Measurements from ENCODE around the gene UBTD2. TPM values are rescaled to one million over a fixed set of nuclear protein-coding genes. Genes with fewer than 3 reads are reported as not detected.

The UBTD2 gene
- total RNA-seq, 4 donors from 2014 or later: 9.1 to 14.7 (median 12.3) TPM

DNA sequence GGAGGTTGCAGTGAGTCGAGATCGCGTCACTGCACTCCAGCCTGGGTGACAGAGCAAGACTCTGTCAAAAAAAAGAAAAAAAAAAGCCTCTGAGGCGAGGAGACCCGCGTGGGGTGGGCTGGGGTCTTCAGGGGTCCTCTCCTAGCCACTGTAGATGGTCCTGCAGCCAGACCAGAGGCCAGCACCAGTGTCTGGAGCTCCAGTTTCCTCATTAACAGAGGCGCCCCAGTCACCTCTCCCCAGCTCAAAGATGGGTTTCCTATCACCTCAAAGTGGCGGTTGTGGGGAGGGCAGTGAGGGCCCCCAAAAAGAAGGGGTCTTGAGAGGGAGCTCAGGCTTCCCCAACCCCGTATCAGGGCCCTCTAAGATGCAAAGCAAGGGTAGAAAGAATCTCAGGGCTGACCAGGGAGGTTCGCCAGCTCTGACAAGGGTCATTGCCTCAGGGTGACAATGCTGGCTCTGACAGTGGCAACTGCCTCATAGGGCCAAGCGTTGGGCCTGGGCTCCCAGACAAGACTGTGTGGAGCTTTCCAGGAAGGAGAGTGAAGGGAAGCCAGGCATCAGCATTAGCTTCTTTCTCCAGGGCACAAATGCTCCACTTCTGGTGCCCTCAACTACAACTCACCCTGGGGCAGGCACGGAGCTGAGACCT is 110.5 kb downstream of the UBTD2 start:
- Histone ChIP-seq H3K4me3 (no peak overlapping the region), H3K36me3 (no peaks in the 10 kb centered on the region), H3K27ac (peak overlapping the region in 1 of 4 donors; percentile 25), H3K4me1 (peaks cover 12 to 71% (median 16%) of the 10 kb centered on the region in 3 donors), H3K9me3 (no peaks in the 10 kb centered on the region), H3K27me3 (no peaks in the 10 kb centered on the region)
- 68 to 82% methylated on average over 10 to 11 of the region's 12 CpGs for WGBS, 2 donors
- intact Hi-C loops (cut with DNase I): no loop called here
- TF ChIP-seq, protein P1, sequence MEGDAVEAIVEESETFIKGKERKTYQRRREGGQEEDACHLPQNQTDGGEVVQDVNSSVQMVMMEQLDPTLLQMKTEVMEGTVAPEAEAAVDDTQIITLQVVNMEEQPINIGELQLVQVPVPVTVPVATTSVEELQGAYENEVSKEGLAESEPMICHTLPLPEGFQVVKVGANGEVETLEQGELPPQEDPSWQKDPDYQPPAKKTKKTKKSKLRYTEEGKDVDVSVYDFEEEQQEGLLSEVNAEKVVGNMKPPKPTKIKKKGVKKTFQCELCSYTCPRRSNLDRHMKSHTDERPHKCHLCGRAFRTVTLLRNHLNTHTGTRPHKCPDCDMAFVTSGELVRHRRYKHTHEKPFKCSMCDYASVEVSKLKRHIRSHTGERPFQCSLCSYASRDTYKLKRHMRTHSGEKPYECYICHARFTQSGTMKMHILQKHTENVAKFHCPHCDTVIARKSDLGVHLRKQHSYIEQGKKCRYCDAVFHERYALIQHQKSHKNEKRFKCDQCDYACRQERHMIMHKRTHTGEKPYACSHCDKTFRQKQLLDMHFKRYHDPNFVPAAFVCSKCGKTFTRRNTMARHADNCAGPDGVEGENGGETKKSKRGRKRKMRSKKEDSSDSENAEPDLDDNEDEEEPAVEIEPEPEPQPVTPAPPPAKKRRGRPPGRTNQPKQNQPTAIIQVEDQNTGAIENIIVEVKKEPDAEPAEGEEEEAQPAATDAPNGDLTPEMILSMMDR (IDR thresholded peaks at IDR 0.05): no peak
- TF ChIP-seq POLR2A (IDR thresholded peaks at IDR 0.05): no peak
- no peak for DNase-seq

DNA sequence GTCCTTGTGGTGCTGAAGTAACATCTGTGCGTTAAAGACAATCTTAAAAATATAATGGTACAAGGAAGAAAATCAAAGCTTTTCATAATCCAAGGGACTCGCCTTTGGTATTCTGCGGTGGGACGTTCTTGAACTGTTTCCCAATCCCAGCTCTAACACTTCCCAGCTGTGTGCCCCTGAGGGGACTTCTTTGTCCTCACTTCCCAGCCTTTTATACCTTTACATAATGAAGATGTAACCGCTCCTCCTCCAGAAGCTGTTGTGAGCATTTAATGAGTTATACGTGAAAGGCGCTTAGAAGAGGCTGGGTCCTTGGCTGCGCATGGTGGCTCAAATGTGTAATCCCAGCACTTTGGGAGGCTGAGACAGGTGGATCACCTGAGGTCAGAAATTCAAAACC is 112.4 kb downstream of the UBTD2 start:
- H3K4me1 ChIP-seq: peaks cover 16 to 76% (median 22%) of the 10 kb centered on the region in 3 donors
- 81 to 91% methylated on average over 8 of the region's 8 CpGs for WGBS, 2 donors
- no peak overlapping the region for H3K27ac ChIP-seq

DNA sequence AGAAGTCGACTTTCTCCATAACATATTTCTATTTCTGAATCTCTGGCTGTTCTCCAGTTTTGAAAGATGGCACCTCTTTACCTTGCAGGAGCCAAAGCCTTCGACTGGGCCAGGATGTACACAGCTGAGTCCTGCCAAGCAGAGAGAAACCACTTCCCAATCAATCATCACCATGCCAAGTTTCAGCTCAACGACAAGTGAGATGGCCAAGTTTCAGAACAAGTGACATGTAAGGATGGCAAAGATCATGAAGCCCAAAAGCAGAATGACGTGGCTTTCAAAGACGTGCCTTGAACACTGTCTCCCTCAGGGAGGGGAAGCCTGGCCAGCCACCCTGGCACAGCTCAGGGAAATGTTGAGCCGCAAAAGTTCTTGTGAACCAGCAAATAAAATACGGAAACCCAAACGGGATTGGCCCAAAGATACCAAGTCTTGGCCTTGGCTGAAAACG is 113.3 kb downstream of the UBTD2 start:
- no peak for TF ChIP-seq POLR2A (IDR thresholded peaks at IDR 0.05)
- TF ChIP-seq, protein P1 (IDR thresholded peaks at IDR 0.05): no peak

More for the DNA sequence above, 112.4 kb downstream of the UBTD2 start:
- Histone ChIP-seq H3K9me3 (no peaks in the 10 kb centered on the region), H3K36me3 (no peaks in the 10 kb centered on the region), H3K4me3 (no peak overlapping the region), H3K27me3 (no peaks in the 10 kb centered on the region)
- intact Hi-C loops (cut with DNase I): no loop called here
- no peak for TF ChIP-seq POLR2A (IDR thresholded peaks at IDR 0.05)
- TF ChIP-seq, protein P1 (IDR thresholded peaks at IDR 0.05): no peak
- DNase-seq: no peak

DNA sequence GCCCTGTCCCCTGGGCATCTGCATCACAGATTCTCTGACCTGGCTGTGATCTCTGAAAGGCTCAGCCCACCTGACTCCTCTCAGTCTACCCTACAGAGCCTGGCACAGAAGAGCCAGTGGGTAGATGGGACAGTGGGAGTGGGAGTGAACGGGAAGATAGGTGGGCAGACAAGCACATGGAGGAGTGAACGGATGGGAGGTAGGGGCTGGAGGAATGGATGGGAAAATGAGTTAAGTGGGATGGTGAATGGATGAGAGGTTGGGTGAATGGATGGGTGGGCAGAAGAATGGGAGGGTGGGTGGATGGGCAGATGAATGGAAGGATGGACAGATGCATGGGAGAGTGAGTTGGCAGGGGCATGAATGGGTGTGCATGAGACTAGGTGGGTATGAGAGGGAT is 114.3 kb downstream of the UBTD2 start:
- H3K36me3 ChIP-seq: no peaks in the 10 kb centered on the region
- intact Hi-C loops (cut with DNase I): no loop called here
- WGBS, 2 donors: 92 to 97% methylated on average over 2 of the region's 2 CpGs
- no peaks in the 10 kb centered on the region for H3K27me3 ChIP-seq
- peaks cover 6 to 78% (median 28%) of the 10 kb centered on the region in 3 donors for H3K4me1 ChIP-seq
- TF ChIP-seq, protein P1 (IDR thresholded peaks at IDR 0.05): no peak
- no peak for TF ChIP-seq POLR2A (IDR thresholded peaks at IDR 0.05)
- H3K9me3 ChIP-seq: no peaks in the 10 kb centered on the region
- H3K4me3 ChIP-seq: no peak overlapping the region
- no peak overlapping the region for H3K27ac ChIP-seq
- DNase-seq: no peak

More for the DNA sequence above, 113.3 kb downstream of the UBTD2 start:
- no peaks in the 10 kb centered on the region for H3K27me3 ChIP-seq
- no peaks in the 10 kb centered on the region for H3K36me3 ChIP-seq
- intact Hi-C loops (cut with DNase I): no loop called here
- no peak overlapping the region for H3K27ac ChIP-seq
- H3K4me1 ChIP-seq: peaks cover 16 to 78% (median 22%) of the 10 kb centered on the region in 3 donors
- DNase-seq: no peak
- no peaks in the 10 kb centered on the region for H3K9me3 ChIP-seq
- no peak overlapping the region for H3K4me3 ChIP-seq
- 38 to 42% methylated on average over 8 to 9 of the region's 9 CpGs for WGBS, 2 donors

DNA sequence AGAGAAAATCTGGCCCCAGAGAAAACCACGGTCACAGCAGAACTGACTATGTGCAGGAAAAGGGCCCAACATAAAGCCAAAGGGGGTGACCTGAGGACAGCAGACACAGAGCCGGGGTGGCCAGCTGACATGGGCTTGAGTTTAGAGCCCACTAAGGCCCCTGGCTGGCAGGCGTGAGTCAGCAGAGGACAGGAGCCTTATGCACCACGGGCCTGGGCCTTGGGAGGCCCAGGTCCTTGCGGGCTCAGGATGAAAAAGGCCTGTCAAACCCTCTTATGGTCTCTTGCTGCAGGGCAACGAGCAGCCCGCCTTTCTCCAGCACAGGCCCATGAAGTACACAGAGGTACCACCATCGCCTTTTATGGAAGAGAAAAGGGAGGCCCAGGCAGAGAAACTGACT is 115.3 kb downstream of the UBTD2 start:
- no peak for DNase-seq
- peak overlapping the region in 1 of 4 donors; percentile 16 for H3K27ac ChIP-seq
- H3K27me3 ChIP-seq: no peaks in the 10 kb centered on the region
- TF ChIP-seq, protein P1 (IDR thresholded peaks at IDR 0.05): no peak
- no peak for TF ChIP-seq POLR2A (IDR thresholded peaks at IDR 0.05)
- no peaks in the 10 kb centered on the region for H3K36me3 ChIP-seq
- intact Hi-C loops (cut with DNase I): no loop called here
- peaks cover 5 to 78% (median 29%) of the 10 kb centered on the region in 3 donors for H3K4me1 ChIP-seq
- H3K4me3 ChIP-seq: no peak overlapping the region
- no peaks in the 10 kb centered on the region for H3K9me3 ChIP-seq
- 60% methylated on average over 1 of the region's 8 CpGs; no CpG with 5 or more reads in 1 of the 2 donors for WGBS, 2 donors
